HUES6 (cell line): ENCODE measurements around the gene SNRPD1.
"Not testable (repeated sequence)": the region's sequence is repeated elsewhere in the genome, so short reads cannot be mapped to it uniquely, and the experiment has no call there.

Experiments
- H3K27ac ChIP-seq: 2 replicates; pipeline ENCODE4 v1.7.0; 2013; ENCODE audit warnings: low read depth, mild to moderate bottlenecking, low read length, inconsistent platforms
- H3K27me3 ChIP-seq: 2 replicates; pipeline ENCODE4 v1.6.1; 2013; ENCODE audit warnings: low read length; ENCODE audit not compliant: control insufficient read depth, insufficient read depth
- H3K36me3 ChIP-seq: 2 replicates; pipeline ENCODE4 v1.6.1; 2013; ENCODE audit warnings: low read length; ENCODE audit not compliant: control insufficient read depth, insufficient read depth
- H3K4me1 ChIP-seq: 2 replicates; pipeline ENCODE4 v1.6.1; 2013; ENCODE audit warnings: low read length; ENCODE audit not compliant: control insufficient read depth, insufficient read depth
- H3K4me3 ChIP-seq: 2 replicates; pipeline ENCODE4 v1.5.1; 2013; ENCODE audit warnings: low read depth, low read length
- H3K9ac ChIP-seq: one replicate; pipeline ENCODE4 v1.6.1; 2013; ENCODE audit warnings: mild to moderate bottlenecking, low read length
- H3K9me3 ChIP-seq: 2 replicates; pipeline ENCODE4 v1.6.1; 2013; ENCODE audit warnings: low read depth, low read length; ENCODE audit not compliant: control insufficient read depth, insufficient read depth

SNRPD1 gene

DNA sequence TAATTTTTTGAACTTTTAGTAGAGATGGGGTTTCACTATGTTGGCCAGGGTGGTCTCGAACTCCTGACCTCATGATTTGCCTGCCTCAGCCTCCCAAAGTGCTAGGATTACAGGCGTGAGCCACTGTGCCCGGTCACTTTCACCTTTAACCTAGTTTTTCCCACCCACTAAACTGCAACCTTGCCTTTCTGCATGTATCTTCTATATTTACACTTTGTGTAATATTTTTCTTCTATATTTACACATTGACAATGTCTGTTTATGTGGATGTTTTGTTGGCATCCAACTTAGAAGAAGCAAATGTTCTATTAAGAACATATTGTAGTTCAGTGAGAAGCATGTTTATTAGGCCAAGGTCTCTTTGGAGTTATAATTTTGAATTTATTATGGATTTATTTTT, 26.7 kb downstream of the SNRPD1 start:
- no peak overlapping the region for H3K4me3 ChIP-seq

DNA sequence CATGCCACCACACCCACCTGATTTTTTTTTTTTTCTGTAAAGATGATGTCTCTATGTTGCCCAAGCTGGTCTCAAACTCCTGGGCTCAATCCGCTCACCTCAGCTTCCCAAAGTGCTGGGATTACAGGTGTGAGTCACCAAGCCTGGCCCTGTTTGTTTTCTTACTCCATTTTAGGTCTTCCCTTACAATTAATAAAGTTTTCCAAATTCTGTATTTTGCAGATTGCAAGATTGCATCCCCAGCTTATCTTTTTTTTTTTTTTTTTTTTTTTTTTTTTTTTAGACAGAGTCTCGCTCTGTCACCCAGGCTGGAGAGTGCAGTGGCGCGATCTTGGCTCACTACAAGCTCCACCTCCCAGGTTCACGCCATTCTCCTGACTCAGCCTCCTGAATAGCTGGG, 28.3 kb downstream of the SNRPD1 start:
- H3K27ac ChIP-seq, H3K4me1 ChIP-seq, H3K9me3 ChIP-seq, H3K27me3 ChIP-seq, H3K4me3 ChIP-seq, H3K36me3 ChIP-seq, H3K9ac ChIP-seq: not testable (repeated sequence)

More for the DNA sequence above, 26.7 kb downstream of the SNRPD1 start:
- peaks cover 11% of the 10 kb centered on the region for H3K36me3 ChIP-seq
- no peak overlapping the region for H3K9ac ChIP-seq
- no peaks in the 10 kb centered on the region for H3K27me3 ChIP-seq
- no peaks in the 10 kb centered on the region for H3K9me3 ChIP-seq
- H3K4me1 ChIP-seq = no peaks in the 10 kb centered on the region
- no peak overlapping the region for H3K27ac ChIP-seq

DNA sequence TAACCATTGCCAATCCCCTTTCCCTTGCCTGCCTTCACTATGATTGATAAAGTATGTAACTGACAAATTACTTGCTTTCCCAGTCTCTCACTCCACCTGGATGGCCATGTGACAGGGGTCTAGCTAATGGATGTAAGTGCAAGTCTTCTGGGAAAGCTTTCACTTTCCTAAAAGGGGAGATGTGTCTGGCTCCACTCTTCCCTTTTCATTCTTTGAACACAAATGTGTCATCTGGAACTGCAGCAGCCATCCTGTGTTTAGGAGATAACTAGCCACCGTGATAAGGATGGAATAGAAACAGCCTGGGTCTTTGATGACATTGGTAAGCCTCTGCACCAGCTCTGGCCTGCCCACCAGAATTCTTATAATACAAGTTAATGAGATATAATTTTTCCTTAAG, 38.2 kb downstream of the SNRPD1 start:
- Histone ChIP-seq H3K4me1 (no peaks in the 10 kb centered on the region), H3K4me3 (no peak overlapping the region), H3K36me3 (no peaks in the 10 kb centered on the region), H3K9me3 (no peaks in the 10 kb centered on the region), H3K27ac (no peak overlapping the region), H3K9ac (no peak overlapping the region), H3K27me3 (no peaks in the 10 kb centered on the region)

- H3K9ac ChIP-seq = no peak overlapping the region
- H3K36me3 ChIP-seq = no peaks in the 10 kb centered on the region
Measured at GRCh38 chr18:21652073-21652472, 40.0 kb downstream of the SNRPD1 start.

GRCh38 chr18:21653361-21653760, 41.2 kb downstream of the SNRPD1 start:
- no peak overlapping the region for H3K9ac ChIP-seq
- H3K27me3 ChIP-seq = no peaks in the 10 kb centered on the region
- no peaks in the 10 kb centered on the region for H3K9me3 ChIP-seq
- H3K36me3 ChIP-seq = 0 out of 2 replicates have a peak, but pooled peaks cover 2% of the 10 kb centered on the region
- H3K27ac ChIP-seq = no peak overlapping the region
- H3K4me3 ChIP-seq = no peak overlapping the region
- no peaks in the 10 kb centered on the region for H3K4me1 ChIP-seq

More at GRCh38 chr18:21652073-21652472, 40.0 kb downstream of the SNRPD1 start:
- no peaks in the 10 kb centered on the region for H3K4me1 ChIP-seq
- H3K27ac ChIP-seq = no peak overlapping the region
- H3K4me3 ChIP-seq = no peak overlapping the region
- H3K9me3 ChIP-seq = no peaks in the 10 kb centered on the region
- no peaks in the 10 kb centered on the region for H3K27me3 ChIP-seq

- no peaks in the 10 kb centered on the region for H3K4me1 ChIP-seq
- H3K9me3 ChIP-seq = no peaks in the 10 kb centered on the region
- no peak overlapping the region for H3K27ac ChIP-seq
- H3K36me3 ChIP-seq = 0 out of 2 replicates have a peak, but pooled peaks cover 2% of the 10 kb centered on the region
- no peaks in the 10 kb centered on the region for H3K27me3 ChIP-seq
- no peak overlapping the region for H3K4me3 ChIP-seq
- no peak overlapping the region for H3K9ac ChIP-seq
Measured at GRCh38 chr18:21656402-21656801, 44.3 kb downstream of the SNRPD1 start.

GRCh38 chr18:21660078-21660477, 48.0 kb downstream of the SNRPD1 start:
- H3K27ac ChIP-seq = no peak overlapping the region

GRCh38 chr18:21662581-21662980, 50.5 kb downstream of the SNRPD1 start:
- Histone ChIP-seq H3K27me3 (no peaks in the 10 kb centered on the region), H3K36me3 (peaks cover 8% of the 10 kb centered on the region; the same call in 1 of the 2 replicates), H3K27ac (no peak overlapping the region)

More at GRCh38 chr18:21660078-21660477, 48.0 kb downstream of the SNRPD1 start:
- H3K4me3 ChIP-seq = no peak overlapping the region
- H3K36me3 ChIP-seq = peaks cover 8% of the 10 kb centered on the region; the same call in 1 of the 2 replicates
- H3K9me3 ChIP-seq = no peaks in the 10 kb centered on the region
- H3K9ac ChIP-seq = no peak overlapping the region
- H3K27me3 ChIP-seq = no peaks in the 10 kb centered on the region
- H3K4me1 ChIP-seq = no peaks in the 10 kb centered on the region

GRCh38 chr18:21663578-21663977, 51.5 kb downstream of the SNRPD1 start:
- no peak overlapping the region for H3K4me3 ChIP-seq
- 0 out of 2 replicates have a peak overlapping the region, but pooled peaks have one; percentile 19 for H3K27ac ChIP-seq
- no peaks in the 10 kb centered on the region for H3K4me1 ChIP-seq
- H3K9me3 ChIP-seq = no peaks in the 10 kb centered on the region
- H3K27me3 ChIP-seq = no peaks in the 10 kb centered on the region
- H3K9ac ChIP-seq = no peak overlapping the region
- peaks cover 6% of the 10 kb centered on the region; the same call in 1 of the 2 replicates for H3K36me3 ChIP-seq

More at GRCh38 chr18:21662581-21662980, 50.5 kb downstream of the SNRPD1 start:
- Histone ChIP-seq H3K9me3 (no peaks in the 10 kb centered on the region), H3K9ac (no peak overlapping the region), H3K4me1 (no peaks in the 10 kb centered on the region), H3K4me3 (no peak overlapping the region)

DNA sequence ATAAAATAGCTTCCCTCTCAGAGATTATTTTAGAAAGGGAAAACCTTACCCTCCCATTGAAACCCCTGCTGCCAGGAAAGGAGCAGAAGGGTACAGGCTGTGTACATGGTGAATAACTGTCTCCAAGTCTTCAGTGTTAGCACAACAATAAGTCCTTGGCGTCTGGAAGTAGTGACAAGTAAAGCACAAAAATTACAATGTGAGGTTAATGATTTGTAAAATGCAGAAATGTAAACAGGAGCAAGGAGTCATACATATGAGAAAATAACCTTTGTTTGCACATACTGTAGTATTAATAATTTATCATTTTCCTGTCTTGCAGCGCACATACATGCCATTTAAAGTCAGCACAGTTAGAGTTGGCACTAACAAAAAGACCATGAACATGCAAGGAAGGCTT, 52.0 kb downstream of the SNRPD1 start:
- H3K27me3 ChIP-seq = no peaks in the 10 kb centered on the region
- H3K36me3 ChIP-seq = peaks cover 6% of the 10 kb centered on the region; the same call in 1 of the 2 replicates
- no peak overlapping the region for H3K4me3 ChIP-seq
- H3K9ac ChIP-seq = no peak overlapping the region
- no peaks in the 10 kb centered on the region for H3K9me3 ChIP-seq
- H3K4me1 ChIP-seq = no peaks in the 10 kb centered on the region
- H3K27ac ChIP-seq = 0 out of 2 replicates have a peak overlapping the region, but pooled peaks have one; percentile 19

DNA sequence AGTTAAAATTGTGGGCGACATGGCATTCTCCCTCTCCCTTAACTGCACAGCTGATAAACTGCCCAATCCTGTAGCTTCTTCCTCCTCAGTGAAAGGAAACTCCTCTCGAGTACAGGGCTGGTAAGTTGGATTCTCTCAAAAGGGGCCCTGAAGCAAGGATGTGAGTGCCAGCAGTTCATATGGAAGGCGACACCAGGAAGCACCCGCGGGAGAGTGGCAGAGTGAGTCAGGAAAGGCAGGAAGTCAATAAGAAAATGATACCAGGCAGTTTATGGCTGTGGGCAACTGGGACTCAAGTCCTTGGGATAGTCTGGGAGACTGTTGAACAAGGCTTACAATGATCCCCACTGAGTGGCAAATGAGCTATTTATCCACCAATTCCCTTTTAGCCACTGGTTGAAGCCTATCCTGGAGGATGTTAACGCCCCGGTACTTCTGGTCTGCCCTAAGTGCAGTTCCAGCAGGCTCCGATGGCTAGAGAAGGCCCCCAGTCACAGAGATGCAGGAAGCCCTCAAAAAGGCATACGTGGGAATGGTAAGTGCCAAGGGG, 57.7 kb downstream of the SNRPD1 start:
- no peaks in the 10 kb centered on the region for H3K36me3 ChIP-seq
- no peak overlapping the region for H3K27ac ChIP-seq
- no peak overlapping the region for H3K4me3 ChIP-seq
- H3K9ac ChIP-seq = no peak overlapping the region
- no peaks in the 10 kb centered on the region for H3K9me3 ChIP-seq
- H3K27me3 ChIP-seq = no peaks in the 10 kb centered on the region
- 0 out of 2 replicates have a peak, but pooled peaks cover 6% of the 10 kb centered on the region for H3K4me1 ChIP-seq
